Dendritic cell treated with granulocyte-macrophage colony-stimulating factor and Interleukin-4, amounts not matched to agents 40 ng/mL and 50 ng/mL, for 4 days (primary cell): ENCODE data around the gene EPS8L2.
A peak's percentile ranks its signal among the peaks of the same experiment; 100 is the strongest.
"Not testable (repeated sequence)": the region's sequence is repeated elsewhere in the genome, so short reads cannot be mapped to it uniquely, and the experiment has no call there.

Experiments used
- H3K27ac Mint-ChIP-seq: one replicate; pipeline ENCODE4 v1.8.0; 2022; ENCODE audit warnings: mild to moderate bottlenecking, mixed read lengths
- H3K27me3 Mint-ChIP-seq: one replicate; pipeline ENCODE4 v1.8.0; 2022; ENCODE audit warnings: mild to moderate bottlenecking, mixed read lengths
- H3K36me3 Mint-ChIP-seq: one replicate; pipeline ENCODE4 v1.8.0; 2022; ENCODE audit warnings: low read depth, mixed read lengths
- H3K4me1 Mint-ChIP-seq: one replicate; pipeline ENCODE4 v1.8.0; 2022; ENCODE audit warnings: low read depth, mixed read lengths
- H3K4me3 Mint-ChIP-seq: one replicate; pipeline ENCODE4 v1.8.0; 2022; ENCODE audit warnings: mild to moderate bottlenecking, moderate library complexity, mixed read lengths
- H3K9me3 Mint-ChIP-seq: one replicate; pipeline ENCODE4 v1.8.0; 2022; ENCODE audit warnings: mixed read lengths
- intact Hi-C: fragments of 100-400 bp; cut with micrococcal nuclease; formaldehyde crosslinking; loops from one replicate; pipeline ENCODE4 v1.15.0; 2022

Gene EPS8L2

GRCh38 chr11:679271-680207, 26.5 kb upstream of the EPS8L2 start:
- H3K27ac Mint-ChIP-seq: no peak overlapping the region
- H3K9me3 Mint-ChIP-seq: no peaks in the 10 kb centered on the region
- no peak overlapping the region for H3K4me3 Mint-ChIP-seq
- no peaks in the 10 kb centered on the region for H3K27me3 Mint-ChIP-seq
- intact Hi-C loops: no loop called here
- H3K36me3 Mint-ChIP-seq: peaks cover 95% of the 10 kb centered on the region
- H3K4me1 Mint-ChIP-seq: no peaks in the 10 kb centered on the region

- no peaks in the 10 kb centered on the region for H3K27me3 Mint-ChIP-seq
These were observed 25.6 kb upstream of the EPS8L2 start for GRCh38 chr11:680476-680875.

GRCh38 chr11:680970-681369, 25.1 kb upstream of the EPS8L2 start:
- peaks cover 95% of the 10 kb centered on the region for H3K36me3 Mint-ChIP-seq
- no peaks in the 10 kb centered on the region for H3K4me1 Mint-ChIP-seq
- no peaks in the 10 kb centered on the region for H3K9me3 Mint-ChIP-seq
- H3K4me3 Mint-ChIP-seq: no peak overlapping the region
- no peak overlapping the region for H3K27ac Mint-ChIP-seq
- intact Hi-C loops: no loop called here
- H3K27me3 Mint-ChIP-seq: no peaks in the 10 kb centered on the region

More at GRCh38 chr11:680476-680875, 25.6 kb upstream of the EPS8L2 start:
- Mint-ChIP-seq H3K36me3 (peaks cover 95% of the 10 kb centered on the region), H3K9me3 (no peaks in the 10 kb centered on the region), H3K4me1 (no peaks in the 10 kb centered on the region), H3K4me3 (no peak overlapping the region), H3K27ac (peak overlapping the region; percentile 4)
- intact Hi-C loops: no loop called here

GRCh38 chr11:686451-687243, 19.4 kb upstream of the EPS8L2 start:
- Mint-ChIP-seq H3K9me3 (no peaks in the 10 kb centered on the region), H3K27ac (no peak overlapping the region), H3K4me3 (no peak overlapping the region), H3K4me1 (no peaks in the 10 kb centered on the region), H3K27me3 (no peaks in the 10 kb centered on the region), H3K36me3 (peaks cover 94% of the 10 kb centered on the region)
- intact Hi-C loops: no loop called here

- Mint-ChIP-seq H3K9me3 (no peaks in the 10 kb centered on the region), H3K4me3 (no peak overlapping the region), H3K4me1 (peaks cover 5% of the 10 kb centered on the region), H3K27me3 (no peaks in the 10 kb centered on the region), H3K36me3 (peaks cover 83% of the 10 kb centered on the region), H3K27ac (no peak overlapping the region)
- intact Hi-C loops: no loop called here
These were observed 18.3 kb upstream of the EPS8L2 start for GRCh38 chr11:687751-688150.

GRCh38 chr11:688681-689080, 17.4 kb upstream of the EPS8L2 start:
- H3K4me1 Mint-ChIP-seq: peaks cover 15% of the 10 kb centered on the region
- no peaks in the 10 kb centered on the region for H3K27me3 Mint-ChIP-seq
- no peak overlapping the region for H3K4me3 Mint-ChIP-seq
- peaks cover 73% of the 10 kb centered on the region for H3K36me3 Mint-ChIP-seq
- no peak overlapping the region for H3K27ac Mint-ChIP-seq
- intact Hi-C loops: no loop called here
- no peaks in the 10 kb centered on the region for H3K9me3 Mint-ChIP-seq

GRCh38 chr11:689625-690024, 16.4 kb upstream of the EPS8L2 start:
- no peaks in the 10 kb centered on the region for H3K27me3 Mint-ChIP-seq
- H3K9me3 Mint-ChIP-seq: no peaks in the 10 kb centered on the region
- peaks cover 64% of the 10 kb centered on the region for H3K36me3 Mint-ChIP-seq
- intact Hi-C loops: no loop called here
- H3K4me3 Mint-ChIP-seq: no peak overlapping the region
- peaks cover 19% of the 10 kb centered on the region for H3K4me1 Mint-ChIP-seq
- H3K27ac Mint-ChIP-seq: no peak overlapping the region

GRCh38 chr11:690244-690643, 15.8 kb upstream of the EPS8L2 start:
- H3K4me3 Mint-ChIP-seq, intact Hi-C loops, H3K27ac Mint-ChIP-seq, H3K27me3 Mint-ChIP-seq, H3K9me3 Mint-ChIP-seq: not testable (repeated sequence)
- Mint-ChIP-seq H3K4me1 (peaks cover 19% of the 10 kb centered on the region), H3K36me3 (peaks cover 58% of the 10 kb centered on the region)

GRCh38 chr11:690738-691633, 15.0 kb upstream of the EPS8L2 start:
- Mint-ChIP-seq H3K9me3 (no peaks in the 10 kb centered on the region), H3K4me1 (peaks cover 19% of the 10 kb centered on the region), H3K27ac (no peak overlapping the region), H3K4me3 (no peak overlapping the region), H3K36me3 (peaks cover 50% of the 10 kb centered on the region), H3K27me3 (no peaks in the 10 kb centered on the region)
- intact Hi-C loops: no loop called here

- H3K4me3 Mint-ChIP-seq: no peak overlapping the region
- intact Hi-C loops: no loop called here
- no peak overlapping the region for H3K27ac Mint-ChIP-seq
- H3K36me3 Mint-ChIP-seq: peaks cover 45% of the 10 kb centered on the region
- no peaks in the 10 kb centered on the region for H3K9me3 Mint-ChIP-seq
- H3K27me3 Mint-ChIP-seq: no peaks in the 10 kb centered on the region
- H3K4me1 Mint-ChIP-seq: peaks cover 27% of the 10 kb centered on the region
These were observed 14.1 kb upstream of the EPS8L2 start for GRCh38 chr11:691710-692590.

- Mint-ChIP-seq H3K36me3 (peaks cover 37% of the 10 kb centered on the region), H3K27me3 (no peaks in the 10 kb centered on the region), H3K4me1 (peaks cover 37% of the 10 kb centered on the region), H3K4me3 (no peak overlapping the region), H3K9me3 (no peaks in the 10 kb centered on the region), H3K27ac (no peak overlapping the region)
- intact Hi-C loops: no loop called here
These were observed 13.1 kb upstream of the EPS8L2 start for GRCh38 chr11:692824-693414.

- intact Hi-C loops: no loop called here
- peak overlapping the region; percentile 76 for H3K4me3 Mint-ChIP-seq
- peak overlapping the region; percentile 79 for H3K27ac Mint-ChIP-seq
- H3K27me3 Mint-ChIP-seq: no peaks in the 10 kb centered on the region
- H3K9me3 Mint-ChIP-seq: no peaks in the 10 kb centered on the region
- H3K36me3 Mint-ChIP-seq: peaks cover 37% of the 10 kb centered on the region
- H3K4me1 Mint-ChIP-seq: peaks cover 42% of the 10 kb centered on the region
These were observed 12.6 kb upstream of the EPS8L2 start for GRCh38 chr11:693415-693831.
